ENCODE measurements around the gene LTC4S.
A peak's percentile ranks its signal among the peaks of the same experiment; 100 is the strongest.
"Not testable (repeated sequence)": the region's sequence is repeated elsewhere in the genome, so short reads cannot be mapped to it uniquely, and the experiment has no call there.

Gene LTC4S

GRCh38 chr5:179833056-179833708 is 39.4 kb downstream of the LTC4S start:
- no peak overlapping the region for H3K4me3 ChIP-seq (ENCODE audit: low read depth, low read length)
- no peak for DNase-seq
- TF ChIP-seq CTCF (IDR thresholded peaks at IDR 0.05; ENCODE audit: low read depth, low read length, missing control alignments), result no peak
- in situ Hi-C loops (cut with HindIII; ENCODE audit: low pct_ligation_motif_present, low sequenced_read_pairs), result no loop called here
- no peaks in the 10 kb centered on the region for H3K27me3 ChIP-seq (replicated peaks)
- no peak overlapping the region for H3K27ac ChIP-seq
- H3K36me3 ChIP-seq (replicated peaks), result peaks cover 90% of the 10 kb centered on the region

DNA sequence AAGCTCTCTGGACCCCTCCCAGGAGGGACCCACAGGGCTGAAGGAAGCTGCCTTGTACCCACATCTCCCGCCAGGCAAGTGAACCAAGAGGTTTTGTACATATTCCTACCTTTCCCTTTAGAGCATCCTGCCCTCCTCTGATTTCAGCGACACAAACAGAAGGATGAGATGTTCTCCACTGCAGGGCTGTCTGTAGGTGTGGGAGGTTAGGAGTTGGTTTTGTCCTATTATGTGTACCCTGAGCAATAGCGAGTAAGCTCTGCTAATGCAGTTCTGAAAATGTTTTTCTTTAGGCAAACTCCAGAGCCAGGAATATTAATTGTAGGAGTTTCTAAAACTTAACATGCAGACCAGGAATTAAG is 39.9 kb downstream of the LTC4S start:
- Histone ChIP-seq H3K36me3 (replicated peaks) (peaks cover 90% of the 10 kb centered on the region), H3K4me3 (ENCODE audit: low read depth, low read length) (no peak overlapping the region), H3K27me3 (replicated peaks) (no peaks in the 10 kb centered on the region), H3K27ac (no peak overlapping the region)
- DNase-seq, result no peak
- in situ Hi-C loops (cut with HindIII; ENCODE audit: low pct_ligation_motif_present, low sequenced_read_pairs), result no loop called here
- TF ChIP-seq CTCF (IDR thresholded peaks at IDR 0.05; ENCODE audit: low read depth, low read length, missing control alignments), result no peak

DNA sequence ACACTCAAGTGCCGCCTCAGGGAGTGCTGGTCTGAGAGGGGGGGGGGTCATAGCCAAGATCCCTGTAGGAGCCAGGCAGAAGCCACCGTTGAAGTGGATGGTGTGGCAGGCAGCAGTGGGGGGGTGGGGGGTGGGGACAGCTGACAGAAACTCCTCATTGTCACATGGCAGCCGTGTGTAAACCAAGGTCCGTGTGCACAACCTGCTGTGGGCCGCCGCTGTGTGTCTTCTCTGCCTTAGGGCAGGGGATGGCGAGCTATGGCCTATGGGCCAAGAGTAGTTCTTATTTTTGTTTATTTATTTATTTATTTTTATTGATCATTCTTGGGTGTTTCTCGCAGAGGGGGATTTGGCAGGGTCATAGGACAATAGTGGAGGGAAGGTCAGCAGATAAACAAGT is 40.3 kb downstream of the LTC4S start:
- H3K27ac ChIP-seq, result no peak overlapping the region
- no peaks in the 10 kb centered on the region for H3K27me3 ChIP-seq (replicated peaks)
- no peak for DNase-seq
- TF ChIP-seq CTCF (IDR thresholded peaks at IDR 0.05; ENCODE audit: low read depth, low read length, missing control alignments), result no peak
- no peak overlapping the region for H3K4me3 ChIP-seq (ENCODE audit: low read depth, low read length)
- in situ Hi-C loops (cut with HindIII; ENCODE audit: low pct_ligation_motif_present, low sequenced_read_pairs), result no loop called here
- H3K36me3 ChIP-seq (replicated peaks), result peaks cover 88% of the 10 kb centered on the region

- DNase-seq; H3K4me3 ChIP-seq (ENCODE audit: low read depth, low read length); H3K27me3 ChIP-seq (replicated peaks); H3K27ac ChIP-seq; in situ Hi-C loops (cut with HindIII; ENCODE audit: low pct_ligation_motif_present, low sequenced_read_pairs): not testable (repeated sequence)
- peaks cover 82% of the 10 kb centered on the region for H3K36me3 ChIP-seq (replicated peaks)
Observed at GRCh38 chr5:179834871-179835270, 41.1 kb downstream of the LTC4S start.

GRCh38 chr5:179836225-179837019 is 42.6 kb downstream of the LTC4S start:
- DNase-seq, result no peak
- in situ Hi-C loops (cut with HindIII; ENCODE audit: low pct_ligation_motif_present, low sequenced_read_pairs), result no loop called here

More at GRCh38 chr5:179836225-179837019, 42.6 kb downstream of the LTC4S start:
- Histone ChIP-seq H3K36me3 (replicated peaks) (peaks cover 66% of the 10 kb centered on the region), H3K27me3 (replicated peaks) (no peaks in the 10 kb centered on the region), H3K27ac (peak overlapping the region; percentile 14), H3K4me3 (ENCODE audit: low read depth, low read length) (no peak overlapping the region)
- peak; percentile 20 for TF ChIP-seq CTCF (IDR thresholded peaks at IDR 0.05; ENCODE audit: low read depth, low read length, missing control alignments)
